HCT116 (cell line): ENCODE data around the gene MPV17L. TPM values are rescaled to one million over a fixed set of nuclear protein-coding genes. Genes with fewer than 3 reads are reported as not detected.
"Not testable (repeated sequence)": the region's sequence is repeated elsewhere in the genome, so short reads cannot be mapped to it uniquely, and the experiment has no call there.

ENCODE experiments used
- ATAC-seq: fragments of 200-7000 bp; cut with Tn5 transposase; 2 replicates; pipeline ENCODE4 v1.9.1; 2020; ENCODE audit warnings: mild to moderate bottlenecking, moderate library complexity
- BruUV-seq: library from RNA; stranded (reverse); fragments of 400-500 nt; replicated peaks from 2 replicates; lab custom pipeline; 2021; lab: Mats Ljungman, UMichigan
- CTCF ChIA-PET: fragments of 300-600 bp; sonication (Branson Sonifier 250); formaldehyde crosslinking; loops from one replicate; lab custom pipeline; 2021; ENCODE audit warnings: antibody characterized with exemption; lab: Charles Lee
- POLR2A ChIA-PET: fragments of 300-600, 350-600 bp; sonication (Branson Sonifier 250); formaldehyde crosslinking; loops from one replicate; lab custom pipeline; 2021; ENCODE audit warnings: antibody characterized with exemption; lab: Charles Lee
- RAD21 ChIA-PET, 2 experiments: fragments of 300-600 bp; sonication (Branson Sonifier 250); formaldehyde crosslinking; loops; one replicate each; lab custom pipeline; 2023; ENCODE audit warnings: low total read pairs in 2 of 2; ENCODE audit not compliant: uncharacterized antibody in 2 of 2, unreplicated experiment in 2 of 2, low non-redundant PET in 1 of 2; lab: Charles Lee
- DNase-seq: peaks from one replicate; pipeline ENCODE4 v3.0.0-alpha.2; 2010; ENCODE audit warnings: low read depth, low spot score
- H2AFZ ChIP-seq: fragments of 200-600 bp; shearing (Covaris generic), sonication (generic); 2 replicates; pipeline ENCODE4 v1.6.1; 2017; ENCODE audit warnings: low read depth, mixed run types, mixed read lengths, antibody characterized with exemption, low read length; ENCODE audit not compliant: poor library complexity, severe bottlenecking
- H3K27ac ChIP-seq: 2 replicates; pipeline ENCODE4 v1.5.1; 2012; ENCODE audit warnings: low read depth, low read length
- H3K27me3 ChIP-seq: fragments of 200-600 bp; sonication (generic); 2 replicates; pipeline ENCODE4 v1.6.1; 2016; ENCODE audit warnings: mixed run types, low read length, mixed read lengths; ENCODE audit not compliant: insufficient read depth
- H3K36me3 ChIP-seq, 2 experiments: fragments of 200-500 bp in 1 of 2; fragments of 200-600 bp in 1 of 2; sonication (Bioruptor generic) in 1 of 2; sonication (generic) in 1 of 2; 2 replicates each; pipeline versions ENCODE4 v1.5.1 to v1.6.1; 2014 to 2016; ENCODE audit warnings: low read length in 2 of 2, inconsistent platforms in 1 of 2, mixed read lengths in 1 of 2, mixed run types in 1 of 2; ENCODE audit not compliant: insufficient read depth in 2 of 2, control insufficient read depth in 1 of 2
- H3K4me1 ChIP-seq, 2 experiments: fragments of 200-600 bp in 1 of 2; sonication (generic) in 1 of 2; 2 replicates each; pipeline versions ENCODE4 v1.5.1 to v1.6.1; 2012 to 2017; ENCODE audit warnings: low read length in 2 of 2, inconsistent platforms in 1 of 2, mild to moderate bottlenecking in 1 of 2, mixed read lengths in 1 of 2, mixed run types in 1 of 2, moderate library complexity in 1 of 2; ENCODE audit not compliant: insufficient read depth in 2 of 2, control insufficient read depth in 1 of 2
- H3K4me2 ChIP-seq: fragments of 200-600 bp; sonication (generic); 2 replicates; pipeline ENCODE4 v1.6.1; 2017; ENCODE audit warnings: mixed run types, low read length, mixed read lengths
- H3K4me3 ChIP-seq, 2 experiments: fragments of 200-600 bp in 1 of 2; sonication (generic) in 1 of 2; replicated peaks in 1 of 2; 2 replicates each; pipeline ENCODE4 v1.5.1; 2011 to 2016; ENCODE audit warnings: low read length in 2 of 2, control low read depth in 1 of 2, low read depth in 1 of 2, mild to moderate bottlenecking in 1 of 2, mixed read lengths in 1 of 2, mixed run types in 1 of 2
- H3K79me2 ChIP-seq: fragments of 200-600 bp; sonication (generic); 2 replicates; pipeline ENCODE4 v1.6.1; 2017; ENCODE audit warnings: mild to moderate bottlenecking, mixed run types, low read length, moderate library complexity, mixed read lengths; ENCODE audit not compliant: insufficient read depth
- H3K9ac ChIP-seq: fragments of 200-600 bp; sonication (generic); 2 replicates; pipeline ENCODE4 v1.6.1; 2016; ENCODE audit warnings: low read length, mixed read lengths
- H3K9me2 ChIP-seq: fragments of 200-600 bp; sonication (generic), shearing (Covaris generic); 2 replicates; pipeline ENCODE4 v1.6.1; 2017; ENCODE audit warnings: mixed run types, mild to moderate bottlenecking, moderate library complexity; ENCODE audit not compliant: insufficient read depth
- H3K9me3 ChIP-seq, 2 experiments: fragments of 200-500 bp in 1 of 2; fragments of 200-600 bp in 1 of 2; sonication (Bioruptor generic) in 1 of 2; sonication (generic) in 1 of 2; 2 replicates each; pipeline ENCODE4 v1.6.1; 2014 to 2017; ENCODE audit warnings: low read length in 2 of 2, mixed read lengths in 2 of 2, inconsistent platforms in 1 of 2, low read depth in 1 of 2, mild to moderate bottlenecking in 1 of 2, mixed run types in 1 of 2, moderate library complexity in 1 of 2; ENCODE audit not compliant: control insufficient read depth in 1 of 2, insufficient read depth in 1 of 2
- H4K20me1 ChIP-seq: fragments of 200-600 bp; sonication (generic), shearing (Covaris generic); 2 replicates; pipeline ENCODE4 v1.6.1; 2017; ENCODE audit warnings: mixed run types, mild to moderate bottlenecking, moderate library complexity; ENCODE audit not compliant: insufficient read depth
- CBX3 ChIP-seq: IDR thresholded peaks from 2 replicates; pipeline ENCODE4 v1.6.1; 2012; ENCODE audit warnings: low read depth
- EGR1 ChIP-seq: IDR thresholded peaks from 2 replicates; pipeline ENCODE4 v1.6.1; 2012; ENCODE audit warnings: low read depth
- POLR2AphosphoS5 ChIP-seq: IDR thresholded peaks from 2 replicates; pipeline ENCODE4 v1.6.1; 2011; ENCODE audit warnings: mild to moderate bottlenecking, low read depth, low read length, moderate library complexity
- SIN3A ChIP-seq: IDR thresholded peaks from 2 replicates; pipeline ENCODE4 v1.6.1; 2012; ENCODE audit warnings: low read depth
- SP1 ChIP-seq: IDR thresholded peaks from 2 replicates; pipeline ENCODE4 v1.6.1; 2012; ENCODE audit warnings: low read depth
- YY1 ChIP-seq: IDR thresholded peaks from 2 replicates; pipeline ENCODE4 v1.6.1; 2011; ENCODE audit warnings: low read length, low read depth, moderate library complexity, mild to moderate bottlenecking; ENCODE audit not compliant: insufficient replicate concordance; ENCODE audit errors: extremely low read depth
- intact Hi-C: fragments of 100-400 bp; cut with micrococcal nuclease; formaldehyde crosslinking; loops from 2 replicates; pipeline ENCODE4 v1.10.0; 2022
- total RNA-seq: library from RNA; stranded (reverse); gene quantifications from one replicate; pipeline ENCODE4 v1.2.1, GENCODE V29; 2021; ENCODE audit not compliant: unreplicated experiment
- TF ChIP-seq, protein P1 (sequence below): IDR thresholded peaks from 2 replicates; pipeline ENCODE4 v1.6.1; 2012

The MPV17L gene
- total RNA-seq, 1 experiment from 2014 or later = not detected

DNA sequence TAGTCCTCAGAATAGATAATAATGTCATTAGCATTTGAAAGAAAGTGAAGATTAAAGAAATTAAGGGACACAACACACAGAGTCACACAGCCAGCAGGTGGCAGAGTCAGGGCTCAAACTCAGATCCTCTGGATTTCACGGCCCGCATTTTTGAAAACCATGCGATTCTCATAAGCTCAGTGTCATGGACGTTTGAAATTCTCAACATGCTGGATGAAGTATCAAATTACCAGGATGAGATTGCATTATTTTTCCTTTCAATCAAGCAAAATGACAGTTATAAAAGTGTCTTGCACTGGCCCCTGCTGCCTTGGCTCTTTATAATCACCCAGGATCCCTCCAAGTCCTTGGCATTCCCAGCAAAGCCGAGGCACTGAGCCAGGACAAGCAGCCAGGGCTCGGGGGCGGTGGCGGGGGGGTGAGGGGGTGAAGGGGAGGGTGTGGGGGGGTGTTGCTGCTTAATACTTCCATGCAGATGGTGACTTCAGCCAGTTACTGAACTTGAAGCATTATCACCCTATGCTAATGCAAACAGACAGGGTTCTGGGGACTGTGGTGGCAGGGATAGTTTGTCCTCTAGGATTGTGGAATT, 32.2 kb downstream of the MPV17L start (continued):
- TF ChIP-seq POLR2AphosphoS5 (no peak), SIN3A (no peak)
- TF ChIP-seq, protein P1, sequence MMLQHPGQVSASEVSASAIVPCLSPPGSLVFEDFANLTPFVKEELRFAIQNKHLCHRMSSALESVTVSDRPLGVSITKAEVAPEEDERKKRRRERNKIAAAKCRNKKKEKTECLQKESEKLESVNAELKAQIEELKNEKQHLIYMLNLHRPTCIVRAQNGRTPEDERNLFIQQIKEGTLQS = no peak

- H3K9ac ChIP-seq, H3K9me3 ChIP-seq, H3K4me3 ChIP-seq, ATAC-seq, H3K4me2 ChIP-seq, H3K27ac ChIP-seq, RAD21 ChIA-PET, H3K27me3 ChIP-seq, DNase-seq, BruUV-seq, H4K20me1 ChIP-seq, H3K36me3 ChIP-seq, H3K9me2 ChIP-seq, POLR2A ChIA-PET, CTCF ChIA-PET: not testable (repeated sequence)
- intact Hi-C loops = loop anchor here (10.0 kb wide), 1 partner anchor 54 kb away; no protein-coding TSS in a partner anchor
- peak; percentile 40; the same call in 1 of the 2 replicates for TF ChIP-seq EGR1
- Histone ChIP-seq H3K79me2 (peaks cover 10% of the 10 kb centered on the region), H3K4me1 (peaks cover 5 to 15% of the 10 kb centered on the region in 2 experiments; a peak in 3 of 4 replicates), H2AFZ (peak overlapping the region; percentile 64)
Measured at GRCh38 chr16:15430884-15431283, 35.3 kb downstream of the MPV17L start.

DNA sequence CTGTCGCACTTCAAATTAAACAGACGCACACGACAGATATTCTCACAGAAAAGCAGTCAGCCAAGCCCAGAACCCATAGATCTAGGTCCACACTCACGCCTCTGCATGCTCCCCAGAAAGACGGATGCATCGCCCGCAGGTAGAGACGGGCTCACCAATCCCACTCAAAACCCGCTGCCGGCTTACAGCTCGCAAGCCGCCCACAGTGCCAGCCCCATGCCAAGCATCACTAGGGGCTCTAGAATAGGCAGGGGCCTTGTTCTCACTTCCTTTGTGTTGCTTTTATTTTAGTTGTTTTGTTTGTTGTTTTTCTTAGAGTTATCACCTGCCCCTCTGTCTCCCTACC, 38.5 kb downstream of the MPV17L start:
- Histone ChIP-seq H3K79me2 (peaks cover 32% of the 10 kb centered on the region), H4K20me1 (no peaks in the 10 kb centered on the region), H3K9me2 (no peaks in the 10 kb centered on the region), H3K9ac (no peak overlapping the region), H3K9me3 (no peaks in the 10 kb centered on the region), H2AFZ (no peak overlapping the region), H3K27me3 (no peaks in the 10 kb centered on the region), H3K27ac (no peak overlapping the region), H3K4me3 (peak overlapping the region; percentile 68 to 71), H3K4me2 (no peak overlapping the region), H3K36me3 (no peaks in the 10 kb centered on the region), H3K4me1 (peaks cover 12 to 28% of the 10 kb centered on the region in 2 experiments; a peak in 3 of 4 replicates)
- intact Hi-C loops = loop anchor here (10.0 kb wide), 1 partner anchor 51 kb away; no protein-coding TSS in a partner anchor
- DNase-seq (no peak), ATAC-seq (peak; percentile 4; the same call in 1 of the 2 replicates)
- ChIA-PET POLR2A (no interaction called here), RAD21 (no interaction called here), CTCF (no interaction called here)
- no TSS peak for BruUV-seq
- TF ChIP-seq CBX3 = no peak
- TF ChIP-seq YY1 = no peak
- 0 out of 2 replicates have a peak, but pooled peaks have one; percentile 2 for TF ChIP-seq SP1
